HCT116 (cell line): ENCODE measurements around the gene CHM. TPM values are rescaled to one million over a fixed set of nuclear protein-coding genes. Genes with fewer than 3 reads are reported as not detected.

Experiments
- ATAC-seq: fragments of 200-7000 bp; cut with Tn5 transposase; 2 replicates; pipeline ENCODE4 v1.9.1; 2020; ENCODE audit warnings: mild to moderate bottlenecking, moderate library complexity
- BruUV-seq: library from RNA; stranded (reverse); fragments of 400-500 nt; replicated peaks from 2 replicates; lab custom pipeline; 2021; lab: Mats Ljungman, UMichigan
- CTCF ChIA-PET: fragments of 300-600 bp; sonication (Branson Sonifier 250); formaldehyde crosslinking; loops from one replicate; lab custom pipeline; 2021; ENCODE audit warnings: antibody characterized with exemption; lab: Charles Lee
- POLR2A ChIA-PET: fragments of 300-600, 350-600 bp; sonication (Branson Sonifier 250); formaldehyde crosslinking; loops from one replicate; lab custom pipeline; 2021; ENCODE audit warnings: antibody characterized with exemption; lab: Charles Lee
- RAD21 ChIA-PET, 2 experiments: fragments of 300-600 bp; sonication (Branson Sonifier 250); formaldehyde crosslinking; loops; one replicate each; lab custom pipeline; 2023; ENCODE audit warnings: low total read pairs in 2 of 2; ENCODE audit not compliant: uncharacterized antibody in 2 of 2, unreplicated experiment in 2 of 2, low non-redundant PET in 1 of 2; lab: Charles Lee
- DNase-seq: peaks from one replicate; pipeline ENCODE4 v3.0.0-alpha.2; 2010; ENCODE audit warnings: low read depth, low spot score
- H2AFZ ChIP-seq: fragments of 200-600 bp; shearing (Covaris generic), sonication (generic); 2 replicates; pipeline ENCODE4 v1.6.1; 2017; ENCODE audit warnings: low read depth, mixed run types, mixed read lengths, antibody characterized with exemption, low read length; ENCODE audit not compliant: poor library complexity, severe bottlenecking
- H3K27ac ChIP-seq: 2 replicates; pipeline ENCODE4 v1.5.1; 2012; ENCODE audit warnings: low read depth, low read length
- H3K27me3 ChIP-seq: fragments of 200-600 bp; sonication (generic); 2 replicates; pipeline ENCODE4 v1.6.1; 2016; ENCODE audit warnings: mixed run types, low read length, mixed read lengths; ENCODE audit not compliant: insufficient read depth
- H3K36me3 ChIP-seq, 2 experiments: fragments of 200-500 bp in 1 of 2; fragments of 200-600 bp in 1 of 2; sonication (Bioruptor generic) in 1 of 2; sonication (generic) in 1 of 2; 2 replicates each; pipeline versions ENCODE4 v1.5.1 to v1.6.1; 2014 to 2016; ENCODE audit warnings: low read length in 2 of 2, inconsistent platforms in 1 of 2, mixed read lengths in 1 of 2, mixed run types in 1 of 2; ENCODE audit not compliant: insufficient read depth in 2 of 2, control insufficient read depth in 1 of 2
- H3K4me1 ChIP-seq, 2 experiments: fragments of 200-600 bp in 1 of 2; sonication (generic) in 1 of 2; 2 replicates each; pipeline versions ENCODE4 v1.5.1 to v1.6.1; 2012 to 2017; ENCODE audit warnings: low read length in 2 of 2, inconsistent platforms in 1 of 2, mild to moderate bottlenecking in 1 of 2, mixed read lengths in 1 of 2, mixed run types in 1 of 2, moderate library complexity in 1 of 2; ENCODE audit not compliant: insufficient read depth in 2 of 2, control insufficient read depth in 1 of 2
- H3K4me2 ChIP-seq: fragments of 200-600 bp; sonication (generic); 2 replicates; pipeline ENCODE4 v1.6.1; 2017; ENCODE audit warnings: mixed run types, low read length, mixed read lengths
- H3K4me3 ChIP-seq, 2 experiments: fragments of 200-600 bp in 1 of 2; sonication (generic) in 1 of 2; replicated peaks in 1 of 2; 2 replicates each; pipeline ENCODE4 v1.5.1; 2011 to 2016; ENCODE audit warnings: low read length in 2 of 2, control low read depth in 1 of 2, low read depth in 1 of 2, mild to moderate bottlenecking in 1 of 2, mixed read lengths in 1 of 2, mixed run types in 1 of 2
- H3K79me2 ChIP-seq: fragments of 200-600 bp; sonication (generic); 2 replicates; pipeline ENCODE4 v1.6.1; 2017; ENCODE audit warnings: mild to moderate bottlenecking, mixed run types, low read length, moderate library complexity, mixed read lengths; ENCODE audit not compliant: insufficient read depth
- H3K9ac ChIP-seq: fragments of 200-600 bp; sonication (generic); 2 replicates; pipeline ENCODE4 v1.6.1; 2016; ENCODE audit warnings: low read length, mixed read lengths
- H3K9me2 ChIP-seq: fragments of 200-600 bp; sonication (generic), shearing (Covaris generic); 2 replicates; pipeline ENCODE4 v1.6.1; 2017; ENCODE audit warnings: mixed run types, mild to moderate bottlenecking, moderate library complexity; ENCODE audit not compliant: insufficient read depth
- H3K9me3 ChIP-seq, 2 experiments: fragments of 200-500 bp in 1 of 2; fragments of 200-600 bp in 1 of 2; sonication (Bioruptor generic) in 1 of 2; sonication (generic) in 1 of 2; 2 replicates each; pipeline ENCODE4 v1.6.1; 2014 to 2017; ENCODE audit warnings: low read length in 2 of 2, mixed read lengths in 2 of 2, inconsistent platforms in 1 of 2, low read depth in 1 of 2, mild to moderate bottlenecking in 1 of 2, mixed run types in 1 of 2, moderate library complexity in 1 of 2; ENCODE audit not compliant: control insufficient read depth in 1 of 2, insufficient read depth in 1 of 2
- H4K20me1 ChIP-seq: fragments of 200-600 bp; sonication (generic), shearing (Covaris generic); 2 replicates; pipeline ENCODE4 v1.6.1; 2017; ENCODE audit warnings: mixed run types, mild to moderate bottlenecking, moderate library complexity; ENCODE audit not compliant: insufficient read depth
- CBX3 ChIP-seq: IDR thresholded peaks from 2 replicates; pipeline ENCODE4 v1.6.1; 2012; ENCODE audit warnings: low read depth
- CEBPB ChIP-seq: IDR thresholded peaks from 2 replicates; pipeline ENCODE4 v1.6.1; 2012; ENCODE audit warnings: low read depth
- EGR1 ChIP-seq: IDR thresholded peaks from 2 replicates; pipeline ENCODE4 v1.6.1; 2012; ENCODE audit warnings: low read depth
- ELF1 ChIP-seq: IDR thresholded peaks from 2 replicates; pipeline ENCODE4 v1.6.1; 2012; ENCODE audit warnings: low read depth, borderline replicate concordance
- EZH2 ChIP-seq: fragments of 200-600 bp; sonication (generic); IDR thresholded peaks from 2 replicates; pipeline ENCODE4 v1.6.1; 2017; ENCODE audit warnings: antibody characterized with exemption, mixed run types
- EZH2phosphoT487 ChIP-seq: fragments of 200-600 bp; IDR thresholded peaks from 2 replicates; pipeline ENCODE4 v1.6.1; 2018; ENCODE audit warnings: antibody characterized with exemption, borderline replicate concordance
- JUND ChIP-seq: IDR thresholded peaks from 2 replicates; pipeline ENCODE4 v1.6.1; 2012
- POLR2A ChIP-seq: IDR thresholded peaks from 2 replicates; pipeline ENCODE4 v1.7.0; 2011; ENCODE audit warnings: borderline replicate concordance; ENCODE audit not compliant: insufficient read depth, insufficient read length; ENCODE audit errors: extremely low read depth
- POLR2AphosphoS5 ChIP-seq: IDR thresholded peaks from 2 replicates; pipeline ENCODE4 v1.6.1; 2011; ENCODE audit warnings: mild to moderate bottlenecking, low read depth, low read length, moderate library complexity
- RAD21 ChIP-seq: IDR thresholded peaks from 2 replicates; pipeline ENCODE4 v1.6.1; 2012; ENCODE audit warnings: low read depth, mild to moderate bottlenecking
- SIN3A ChIP-seq: IDR thresholded peaks from 2 replicates; pipeline ENCODE4 v1.6.1; 2012; ENCODE audit warnings: low read depth
- TCF7L2 ChIP-seq: IDR thresholded peaks from 2 replicates; pipeline ENCODE4 v1.7.0; 2011; ENCODE audit warnings: borderline replicate concordance, inconsistent platforms; ENCODE audit not compliant: insufficient read depth, insufficient read length; ENCODE audit errors: extremely low read depth
- YY1 ChIP-seq: IDR thresholded peaks from 2 replicates; pipeline ENCODE4 v1.6.1; 2011; ENCODE audit warnings: low read length, low read depth, moderate library complexity, mild to moderate bottlenecking; ENCODE audit not compliant: insufficient replicate concordance; ENCODE audit errors: extremely low read depth
- ZFX ChIP-seq: fragments of 450-650 bp; IDR thresholded peaks from 2 replicates; pipeline ENCODE4 v1.6.1; 2017
- ZNF274 ChIP-seq: fragments of 200-500 bp; sonication (Bioruptor generic); IDR thresholded peaks from 2 replicates; pipeline ENCODE4 v1.6.1; 2014; ENCODE audit warnings: mild to moderate bottlenecking, low read depth, low read length, inconsistent platforms
- intact Hi-C: fragments of 100-400 bp; cut with micrococcal nuclease; formaldehyde crosslinking; loops from 2 replicates; pipeline ENCODE4 v1.10.0; 2022
- total RNA-seq: library from RNA; stranded (reverse); gene quantifications from one replicate; pipeline ENCODE4 v1.2.1, GENCODE V29; 2021; ENCODE audit not compliant: unreplicated experiment
- TF ChIP-seq, protein P1 (sequence below): IDR thresholded peaks from 2 replicates; pipeline ENCODE4 v1.6.1; 2012
- TF ChIP-seq, protein P2 (sequence below): IDR thresholded peaks from 2 replicates; pipeline ENCODE4 v1.6.1; 2011; ENCODE audit warnings: mild to moderate bottlenecking, low read length, moderate library complexity; ENCODE audit not compliant: insufficient replicate concordance; ENCODE audit errors: extremely low read depth
- TF ChIP-seq, protein P3 (sequence below), 3 experiments: fragments of 200-600 bp in 1 of 3; sonication (generic) in 1 of 3; IDR thresholded peaks in 2 of 3; conservative IDR thresholded peaks in 1 of 3; 2 replicates each; pipeline ENCODE4 v1.5.1; 2012 to 2017; ENCODE audit warnings: low read depth in 2 of 3, low read length in 2 of 3, antibody characterized with exemption in 1 of 3, borderline replicate concordance in 1 of 3, control low read depth in 1 of 3, mild to moderate bottlenecking in 1 of 3, mixed read lengths in 1 of 3, mixed run types in 1 of 3, moderate library complexity in 1 of 3; ENCODE audit not compliant: insufficient read depth in 1 of 3

The CHM gene
- total RNA-seq, 1 experiment from 2014 or later: 17.1 TPM

DNA sequence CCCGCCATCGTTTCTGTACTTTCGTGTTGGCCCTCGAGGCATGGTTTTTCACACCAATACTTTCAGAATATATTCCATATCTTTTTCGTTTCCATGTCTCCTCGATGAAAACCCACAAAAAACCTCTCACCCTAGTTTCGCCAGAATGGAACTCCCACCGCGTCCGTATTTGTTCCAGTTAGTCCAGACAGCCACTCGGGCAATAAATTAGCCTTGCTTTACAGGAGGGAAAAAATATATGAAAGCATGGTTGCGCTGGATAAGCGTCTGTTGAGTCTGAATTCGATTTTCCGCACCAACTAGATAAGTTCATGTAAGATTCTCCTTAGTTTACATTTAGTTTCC lies 550 bp upstream of the CHM start:
- Histone ChIP-seq H3K27me3 (no peaks in the 10 kb centered on the region), H3K4me1 (peaks cover 0 to 4% of the 10 kb centered on the region in 2 experiments; a peak in 1 of 4 replicates), H4K20me1 (no peaks in the 10 kb centered on the region)
- RAD21 ChIA-PET: no interaction called here
- ATAC-seq: no peak
- TF ChIP-seq JUND: no peak
- TF ChIP-seq YY1: no peak
- no peak for TF ChIP-seq CEBPB
- TF ChIP-seq, protein P1, sequence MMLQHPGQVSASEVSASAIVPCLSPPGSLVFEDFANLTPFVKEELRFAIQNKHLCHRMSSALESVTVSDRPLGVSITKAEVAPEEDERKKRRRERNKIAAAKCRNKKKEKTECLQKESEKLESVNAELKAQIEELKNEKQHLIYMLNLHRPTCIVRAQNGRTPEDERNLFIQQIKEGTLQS: no peak
- no peak for TF ChIP-seq EZH2
- TF ChIP-seq POLR2A: no peak
- no peak for TF ChIP-seq EGR1
- no peak for TF ChIP-seq ZNF274
- no peak for TF ChIP-seq RAD21
- TF ChIP-seq, protein P2, sequence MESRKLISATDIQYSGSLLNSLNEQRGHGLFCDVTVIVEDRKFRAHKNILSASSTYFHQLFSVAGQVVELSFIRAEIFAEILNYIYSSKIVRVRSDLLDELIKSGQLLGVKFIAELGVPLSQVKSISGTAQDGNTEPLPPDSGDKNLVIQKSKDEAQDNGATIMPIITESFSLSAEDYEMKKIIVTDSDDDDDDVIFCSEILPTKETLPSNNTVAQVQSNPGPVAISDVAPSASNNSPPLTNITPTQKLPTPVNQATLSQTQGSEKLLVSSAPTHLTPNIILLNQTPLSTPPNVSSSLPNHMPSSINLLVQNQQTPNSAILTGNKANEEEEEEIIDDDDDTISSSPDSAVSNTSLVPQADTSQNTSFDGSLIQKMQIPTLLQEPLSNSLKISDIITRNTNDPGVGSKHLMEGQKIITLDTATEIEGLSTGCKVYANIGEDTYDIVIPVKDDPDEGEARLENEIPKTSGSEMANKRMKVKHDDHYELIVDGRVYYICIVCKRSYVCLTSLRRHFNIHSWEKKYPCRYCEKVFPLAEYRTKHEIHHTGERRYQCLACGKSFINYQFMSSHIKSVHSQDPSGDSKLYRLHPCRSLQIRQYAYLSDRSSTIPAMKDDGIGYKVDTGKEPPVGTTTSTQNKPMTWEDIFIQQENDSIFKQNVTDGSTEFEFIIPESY: no peak
- no peak for TF ChIP-seq TCF7L2
- TF ChIP-seq POLR2AphosphoS5: no peak
- TF ChIP-seq EZH2phosphoT487: no peak
- TF ChIP-seq ZFX: no peak
- TF ChIP-seq, protein P3, sequence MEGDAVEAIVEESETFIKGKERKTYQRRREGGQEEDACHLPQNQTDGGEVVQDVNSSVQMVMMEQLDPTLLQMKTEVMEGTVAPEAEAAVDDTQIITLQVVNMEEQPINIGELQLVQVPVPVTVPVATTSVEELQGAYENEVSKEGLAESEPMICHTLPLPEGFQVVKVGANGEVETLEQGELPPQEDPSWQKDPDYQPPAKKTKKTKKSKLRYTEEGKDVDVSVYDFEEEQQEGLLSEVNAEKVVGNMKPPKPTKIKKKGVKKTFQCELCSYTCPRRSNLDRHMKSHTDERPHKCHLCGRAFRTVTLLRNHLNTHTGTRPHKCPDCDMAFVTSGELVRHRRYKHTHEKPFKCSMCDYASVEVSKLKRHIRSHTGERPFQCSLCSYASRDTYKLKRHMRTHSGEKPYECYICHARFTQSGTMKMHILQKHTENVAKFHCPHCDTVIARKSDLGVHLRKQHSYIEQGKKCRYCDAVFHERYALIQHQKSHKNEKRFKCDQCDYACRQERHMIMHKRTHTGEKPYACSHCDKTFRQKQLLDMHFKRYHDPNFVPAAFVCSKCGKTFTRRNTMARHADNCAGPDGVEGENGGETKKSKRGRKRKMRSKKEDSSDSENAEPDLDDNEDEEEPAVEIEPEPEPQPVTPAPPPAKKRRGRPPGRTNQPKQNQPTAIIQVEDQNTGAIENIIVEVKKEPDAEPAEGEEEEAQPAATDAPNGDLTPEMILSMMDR (IDR thresholded peaks at IDR 0.05 in 2 of 3, conservative IDR thresholded peaks at IDR 0.05 in 1 of 3; ENCODE audit: borderline replicate concordance in 1 of 3, insufficient read depth in 1 of 3, low read depth in 2 of 3, low read length in 2 of 3): no peak
- TF ChIP-seq SIN3A: no peak
- no peak for TF ChIP-seq ELF1
- TF ChIP-seq CBX3: no peak
- TF ChIP-seq, all 23 proteins: peak for 0
- intact Hi-C loops: no loop called here
- peaks cover 36% of the 10 kb centered on the region for H3K79me2 ChIP-seq
- CTCF ChIA-PET: no interaction called here
- no peaks in the 10 kb centered on the region for H3K36me3 ChIP-seq
- peak overlapping the region; percentile 78 for H2AFZ ChIP-seq
- H3K27ac ChIP-seq: no peak overlapping the region
- POLR2A ChIA-PET: no interaction called here
- no peaks in the 10 kb centered on the region for H3K9me2 ChIP-seq
- BruUV-seq: no TSS peak
- peak overlapping the region; percentile 80 for H3K4me2 ChIP-seq
- no peak overlapping the region for H3K9ac ChIP-seq
- DNase-seq: no peak
- no peak overlapping the region for H3K4me3 ChIP-seq
- H3K9me3 ChIP-seq: no peaks in the 10 kb centered on the region
